Cerebellar cortex (tissue), 1 donor: ENCODE data around the gene BBS12.

Experiments used
- DNase-seq: peaks from one replicate; pipeline ENCODE4 v3.0.0-alpha.2; 2015; ENCODE audit warnings: low spot score

BBS12 gene

DNA sequence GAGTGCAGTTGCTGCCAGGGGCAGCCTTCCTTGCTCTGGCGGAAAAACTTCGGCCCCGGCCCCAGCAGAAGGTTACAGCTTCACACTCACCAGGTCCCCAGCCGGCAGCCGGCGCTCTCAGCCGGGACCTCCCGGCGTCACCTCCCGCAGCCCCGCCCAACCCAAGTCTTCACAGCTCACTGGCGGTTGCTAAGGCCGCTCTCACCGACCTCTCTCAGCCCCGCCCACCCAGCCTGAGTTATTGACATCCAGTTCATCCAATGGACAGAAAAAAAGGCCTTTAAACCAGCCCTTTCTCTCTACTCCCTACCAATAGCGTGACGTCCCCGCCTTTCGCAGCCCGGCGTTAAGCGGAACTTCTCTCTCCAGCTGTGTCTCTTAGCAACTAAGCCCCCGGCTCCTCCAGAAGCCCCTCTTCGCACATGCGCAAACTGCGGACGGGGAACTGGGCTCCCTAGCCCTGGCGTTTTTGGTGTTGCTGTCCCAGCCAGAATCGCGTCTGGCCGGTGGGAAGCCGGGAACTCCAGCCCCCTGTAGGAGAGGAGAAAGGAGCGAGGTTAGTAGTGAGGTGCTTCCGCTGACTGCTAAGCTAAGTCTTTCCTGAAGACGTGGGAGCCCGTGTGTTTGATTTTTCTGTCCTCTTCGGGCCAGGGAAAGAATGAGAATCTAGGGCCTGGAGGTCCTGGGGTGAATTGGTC is at the start of gene BBS12:
Gene BBS12 (plus strand): TSS at position 376 of the 698 bp plus-strand sequence. CDS start 9,189 bp downstream, outside the sequence.
- peak; percentile 100 for DNase-seq

DNA sequence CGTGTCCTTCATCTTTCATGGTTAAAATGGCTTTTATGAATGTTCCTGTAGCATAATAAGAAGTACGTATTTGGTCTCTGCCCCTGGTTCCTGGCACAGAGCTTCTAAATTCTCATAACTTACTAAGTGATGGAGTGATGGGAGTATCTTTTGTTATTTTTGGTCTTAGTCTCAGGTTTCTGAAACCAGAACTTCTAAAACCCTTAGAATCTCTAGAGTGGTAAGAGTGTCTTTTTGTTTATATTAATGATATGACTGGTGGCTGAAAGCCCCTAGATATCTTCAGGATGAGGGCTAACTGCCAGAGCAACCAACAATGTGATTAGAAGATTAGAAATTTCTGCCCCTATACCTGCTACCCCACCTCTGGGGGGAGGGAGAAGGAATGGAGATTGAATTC is 45.8 kb upstream of the BBS12 start:
- no peak for DNase-seq

DNA sequence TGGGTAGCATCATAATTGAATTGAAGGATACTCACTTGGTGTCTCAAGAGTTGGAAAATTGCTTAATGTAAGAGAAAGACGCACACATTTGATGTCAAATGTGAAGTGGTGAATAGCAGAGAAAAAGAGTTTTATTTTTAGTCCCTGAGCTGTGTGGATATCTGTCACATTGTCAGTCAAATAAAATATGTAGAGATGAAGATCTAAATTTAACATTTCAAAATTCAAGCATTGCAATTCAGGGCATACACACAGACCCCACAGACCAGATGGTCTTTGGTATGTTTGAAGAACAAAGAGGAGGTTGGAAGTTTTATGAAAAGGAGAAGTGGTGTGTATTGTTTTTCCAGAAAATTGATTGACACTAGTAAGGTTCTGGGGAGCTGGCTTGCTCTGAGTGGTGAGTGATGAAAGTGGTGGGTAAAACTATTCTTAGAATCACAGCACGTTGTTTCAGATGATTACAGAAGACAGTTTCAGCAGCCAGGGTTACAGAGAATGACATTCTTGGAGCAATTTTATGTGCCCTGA is 44.9 kb upstream of the BBS12 start:
- DNase-seq, result no peak

DNA sequence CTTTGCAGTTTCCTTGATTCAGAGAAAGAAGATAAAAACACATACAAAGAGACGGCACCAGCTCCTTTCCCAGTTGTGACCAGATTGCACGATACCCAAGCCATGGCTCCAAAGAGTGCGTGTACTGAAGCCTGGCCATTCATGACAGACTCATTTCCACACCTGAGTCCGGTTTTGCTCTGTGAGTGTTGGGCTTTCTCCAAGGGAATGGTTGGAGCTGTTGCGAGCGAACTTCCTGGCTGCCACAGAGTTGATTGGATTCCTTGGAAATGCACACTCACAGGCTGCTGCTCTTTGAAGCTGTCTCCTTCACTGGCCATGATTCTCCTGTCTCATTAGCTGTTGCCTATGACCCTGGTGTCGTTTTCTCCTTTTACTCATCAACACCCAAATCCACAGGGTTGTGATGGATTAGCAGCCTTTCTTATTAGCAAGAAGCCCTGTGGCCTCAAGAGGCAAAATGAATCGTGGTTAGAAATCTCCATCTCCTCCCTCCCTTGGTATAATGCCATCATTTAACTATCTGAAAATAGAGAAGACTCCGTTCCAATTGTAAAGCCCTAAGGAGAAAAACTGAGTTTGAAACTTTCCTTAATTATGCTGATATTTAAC is 43.9 kb upstream of the BBS12 start:
- DNase-seq, result no peak

DNA sequence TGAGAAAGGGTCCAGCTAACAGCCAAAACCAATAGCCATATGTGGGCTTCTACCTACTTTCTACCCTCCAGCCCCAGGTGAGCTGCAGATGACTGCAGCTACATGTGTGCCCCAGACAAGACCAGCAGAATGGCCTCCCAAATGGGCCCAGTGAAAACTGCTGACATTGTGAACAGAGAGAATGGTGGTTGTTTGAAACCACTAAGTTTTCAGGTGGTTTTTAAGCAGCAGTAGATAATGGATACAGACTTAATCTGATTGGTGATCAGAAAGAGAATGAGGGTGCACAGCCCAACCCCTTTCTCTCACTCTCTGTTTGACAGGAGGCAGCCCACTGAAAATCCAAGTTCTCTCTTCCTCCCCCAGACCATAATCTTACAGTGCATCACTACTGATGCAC is 42.5 kb upstream of the BBS12 start:
- DNase-seq, result no peak

DNA sequence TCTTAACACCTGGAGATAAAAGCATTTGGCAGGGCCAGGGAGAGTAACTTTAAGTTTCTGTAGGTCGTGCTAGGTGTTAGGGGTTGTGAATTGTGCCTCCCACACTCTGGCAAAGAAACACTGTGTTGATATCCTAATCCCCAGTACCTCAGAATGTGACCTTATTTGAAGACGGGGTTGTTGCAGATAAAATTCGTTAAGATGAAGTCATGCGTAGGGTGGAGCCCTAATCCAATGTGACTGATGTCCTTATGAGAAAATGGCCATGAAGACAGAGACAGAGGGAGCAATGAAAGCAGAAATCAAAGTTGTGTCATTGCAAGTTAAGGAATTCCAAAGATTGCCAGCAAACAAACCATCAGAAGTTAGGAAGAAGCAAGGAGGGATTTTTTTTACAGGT is 40.5 kb upstream of the BBS12 start:
- no peak for DNase-seq

DNA sequence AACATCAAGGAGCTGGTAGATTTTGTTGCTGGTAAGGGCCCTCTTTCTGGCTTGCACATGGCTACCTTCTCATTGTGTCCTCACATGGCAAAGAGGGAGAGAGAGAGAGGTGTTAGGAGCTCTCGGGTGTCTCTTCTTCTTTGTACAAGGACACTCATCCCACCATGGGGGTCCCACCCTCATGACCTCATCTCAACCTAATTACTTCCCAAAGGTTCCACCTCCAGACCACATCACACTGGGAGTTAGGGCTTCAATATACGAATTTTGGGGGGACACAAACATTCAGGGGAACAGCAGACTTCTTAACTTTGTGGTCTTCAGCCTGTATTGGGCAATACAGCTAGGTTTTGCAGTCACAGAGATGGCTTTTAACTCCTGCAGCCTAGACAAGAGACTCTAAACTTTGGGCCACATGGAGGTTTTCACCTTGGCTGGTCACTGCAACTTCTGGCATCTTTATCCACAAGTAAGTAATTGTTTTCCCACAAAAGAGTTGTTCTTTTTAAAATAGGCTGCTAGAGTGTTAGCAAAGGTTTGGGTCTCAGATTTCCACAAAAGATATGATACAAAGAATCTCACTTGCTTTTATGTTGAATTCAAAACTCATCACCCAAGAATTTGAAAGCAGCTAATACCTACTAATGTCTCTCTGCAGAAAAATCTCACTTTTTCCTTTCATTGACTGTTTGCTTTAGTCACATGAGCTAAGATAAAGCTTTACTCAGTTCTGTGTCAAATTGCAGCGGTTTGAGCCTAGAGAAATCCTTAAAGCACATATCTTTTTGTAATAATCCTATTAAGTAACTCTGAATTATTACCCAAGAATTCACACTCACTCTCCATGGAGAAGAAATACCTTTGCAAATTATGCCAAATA is 39.6 kb upstream of the BBS12 start:
- no peak for DNase-seq

DNA sequence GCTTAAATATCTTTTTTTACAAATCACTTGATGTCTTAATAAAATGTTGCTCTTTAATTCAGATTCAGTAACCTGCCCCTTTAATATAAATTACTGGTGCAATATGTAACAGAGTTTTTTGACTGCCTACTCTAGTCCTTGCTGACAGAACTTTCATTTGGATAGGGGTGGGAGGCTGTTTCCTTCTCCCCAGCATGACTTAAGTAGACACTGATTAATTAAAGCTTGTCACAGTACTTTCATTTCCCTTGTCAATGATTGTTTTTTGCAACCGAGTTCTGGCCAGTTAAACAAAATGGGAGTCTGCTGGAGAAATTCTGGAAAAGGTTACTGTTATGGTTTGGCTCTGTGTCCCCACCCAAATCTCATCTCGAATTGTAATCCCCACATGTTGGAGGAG is 37.3 kb upstream of the BBS12 start:
- no peak for DNase-seq

DNA sequence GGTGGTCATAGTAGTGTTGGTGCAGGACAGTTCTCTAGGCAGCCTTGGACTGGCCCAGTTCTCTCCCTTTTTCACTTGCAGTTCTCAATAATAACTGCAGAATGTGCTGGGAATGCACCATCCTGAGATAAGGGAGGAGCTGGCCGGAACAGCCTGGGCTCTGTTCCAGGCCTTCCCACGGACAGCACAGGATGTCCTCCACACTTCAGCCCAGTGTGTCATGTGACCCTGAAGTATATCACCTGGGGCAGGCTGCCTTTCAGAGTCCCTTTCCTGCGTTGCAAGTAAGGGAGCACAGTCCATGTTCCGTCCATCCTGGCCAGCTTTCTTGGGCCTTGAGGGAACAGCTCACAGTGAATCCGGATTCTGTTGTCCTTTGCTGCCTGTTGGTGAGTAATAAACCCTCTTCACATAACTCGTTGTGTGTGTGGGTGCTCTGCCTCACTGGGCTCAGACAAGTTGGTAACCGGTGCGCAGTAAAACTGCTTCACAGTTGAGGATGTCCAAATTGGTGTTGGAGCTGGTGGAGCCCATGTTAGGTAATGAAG is 32.3 kb upstream of the BBS12 start:
- DNase-seq, result no peak

DNA sequence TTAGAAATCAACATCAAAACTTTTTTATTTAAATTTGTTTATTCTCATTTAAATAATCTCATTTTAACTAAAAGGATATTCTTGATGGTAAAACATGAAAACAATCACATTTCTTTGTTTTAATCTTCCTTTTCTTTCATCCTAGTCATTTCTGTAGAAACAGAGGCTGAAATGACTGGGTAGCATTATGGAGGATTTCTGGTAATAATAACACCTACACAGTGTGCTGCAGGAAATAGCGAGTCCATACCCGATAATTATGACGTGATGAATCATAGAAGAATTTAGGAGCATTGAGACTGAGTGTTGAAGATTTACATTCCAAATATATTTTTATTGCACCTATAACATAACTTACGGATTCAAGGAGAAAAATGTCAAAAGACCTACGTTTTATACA is 31.4 kb upstream of the BBS12 start:
- no peak for DNase-seq

DNA sequence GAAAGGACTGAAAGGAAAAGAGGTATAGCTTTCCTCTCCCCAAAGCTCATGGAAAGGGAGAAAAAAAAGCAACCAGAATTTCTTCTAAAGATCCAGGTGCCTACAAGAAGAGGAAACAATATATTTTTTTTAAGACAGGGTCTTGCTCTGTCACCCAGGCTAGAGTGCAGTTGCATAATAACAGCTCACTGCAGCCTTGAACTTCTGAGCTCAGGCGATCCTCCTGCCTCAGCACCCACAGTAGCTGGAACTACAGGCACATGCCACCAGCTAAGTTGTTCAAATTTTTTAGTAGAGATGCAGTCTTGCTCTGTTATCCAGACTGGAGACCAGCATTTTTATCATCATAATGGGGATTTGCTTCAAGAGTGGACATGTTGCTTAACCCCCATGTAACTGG is 30.5 kb upstream of the BBS12 start:
- no peak for DNase-seq

DNA sequence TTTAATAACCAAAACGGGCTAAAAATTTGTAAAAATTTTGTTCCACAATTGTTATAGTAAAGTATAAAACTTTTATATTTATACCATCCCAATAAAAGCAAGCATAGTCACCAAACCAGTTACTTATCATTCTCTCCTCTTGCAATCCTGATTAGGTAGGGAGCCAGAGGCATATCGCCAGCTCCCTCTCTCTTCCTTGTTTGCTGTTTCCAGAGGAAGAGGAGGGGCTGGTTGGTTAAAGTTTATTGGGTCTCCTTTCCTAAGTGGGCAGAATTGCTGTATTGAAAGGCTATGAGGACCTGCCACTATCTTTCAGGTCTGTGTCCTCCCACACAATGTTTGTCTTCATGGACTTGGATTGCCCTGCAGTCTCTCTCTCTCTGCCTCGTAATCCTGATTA is 29.6 kb upstream of the BBS12 start:
- no peak for DNase-seq

DNA sequence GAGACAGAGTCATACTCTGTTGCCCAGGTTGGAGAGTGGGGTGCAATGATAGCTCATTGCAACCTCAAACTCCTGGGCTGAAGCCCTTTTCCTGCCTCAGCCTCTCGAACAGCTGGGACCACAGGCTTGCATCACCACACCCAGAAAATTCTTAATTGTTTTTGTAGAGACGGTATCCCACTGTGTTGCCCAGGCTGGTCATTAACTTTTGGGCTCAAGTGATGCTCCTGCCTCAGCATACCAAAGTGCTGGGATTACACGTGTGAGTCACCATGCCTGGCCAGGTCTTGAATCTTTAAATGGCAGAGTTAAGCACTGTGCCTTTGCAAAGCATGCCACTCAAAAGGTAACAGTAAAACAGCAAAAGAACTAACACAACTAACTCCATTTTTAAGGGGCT is 28.6 kb upstream of the BBS12 start:
- DNase-seq, result no peak

DNA sequence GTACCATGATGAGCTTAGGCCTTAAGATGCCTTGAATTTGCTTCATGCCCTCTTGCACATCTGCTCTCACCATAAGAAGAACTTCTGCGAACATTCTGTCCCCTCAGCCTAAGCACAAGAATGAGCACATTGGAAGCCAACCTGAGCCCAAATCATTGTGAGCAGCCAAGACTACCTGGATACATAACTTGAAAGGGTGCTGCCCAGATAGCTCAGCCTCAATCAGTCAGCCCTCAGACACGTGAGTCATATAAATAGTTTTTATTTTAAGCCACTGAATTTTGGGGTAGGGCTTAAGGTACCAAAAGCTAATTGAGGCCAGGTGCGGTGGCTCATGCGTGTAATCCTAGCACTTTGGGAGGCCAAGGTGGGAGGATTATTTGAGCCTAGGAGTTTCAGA is 27.5 kb upstream of the BBS12 start:
- DNase-seq, result no peak

DNA sequence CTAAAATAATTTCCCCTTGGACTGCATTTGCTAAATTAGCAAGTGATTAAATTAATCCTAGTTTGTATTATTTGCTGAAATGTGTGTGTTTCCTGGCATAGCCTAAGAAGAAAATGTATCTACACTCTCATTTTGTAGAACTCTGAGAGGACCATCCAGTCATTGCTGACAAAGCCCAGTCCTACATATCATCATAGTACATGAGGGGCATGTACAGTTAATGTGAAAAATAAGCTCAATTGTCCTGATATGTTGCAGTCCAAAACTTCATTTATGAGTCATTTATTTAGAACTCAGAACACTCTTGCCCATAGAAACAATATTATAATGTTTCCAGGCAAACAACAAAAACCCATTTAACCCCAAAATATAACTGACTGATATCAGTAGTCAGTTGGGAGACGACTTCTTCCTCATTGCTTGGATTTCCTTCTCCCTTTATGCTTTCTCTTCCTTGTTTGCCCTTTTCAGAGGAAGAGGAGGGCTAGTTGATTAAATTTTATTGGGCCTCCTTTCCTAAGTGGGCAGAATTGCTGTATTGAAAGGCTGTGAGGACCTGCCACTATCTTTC is 26.9 kb upstream of the BBS12 start:
- DNase-seq, result no peak

DNA sequence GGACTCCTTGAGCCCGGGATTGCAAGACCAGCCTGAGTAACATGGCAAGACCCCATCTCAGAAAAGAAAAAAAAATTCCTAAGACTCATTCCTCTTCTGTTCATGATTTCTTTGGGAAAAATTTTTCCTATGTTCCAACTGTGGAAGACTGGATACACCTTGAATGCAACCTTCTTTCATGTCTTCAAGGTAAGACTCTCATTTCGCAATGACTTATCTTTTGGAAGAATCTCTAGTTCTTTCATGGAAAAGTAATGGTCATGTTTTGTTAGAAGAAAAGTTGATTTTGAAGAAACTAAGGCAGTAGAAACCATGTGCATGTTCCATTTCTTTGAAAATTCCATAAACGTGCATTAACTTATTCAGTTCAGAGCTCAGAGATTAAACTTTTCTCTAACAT is 26.0 kb upstream of the BBS12 start:
- DNase-seq, result no peak

DNA sequence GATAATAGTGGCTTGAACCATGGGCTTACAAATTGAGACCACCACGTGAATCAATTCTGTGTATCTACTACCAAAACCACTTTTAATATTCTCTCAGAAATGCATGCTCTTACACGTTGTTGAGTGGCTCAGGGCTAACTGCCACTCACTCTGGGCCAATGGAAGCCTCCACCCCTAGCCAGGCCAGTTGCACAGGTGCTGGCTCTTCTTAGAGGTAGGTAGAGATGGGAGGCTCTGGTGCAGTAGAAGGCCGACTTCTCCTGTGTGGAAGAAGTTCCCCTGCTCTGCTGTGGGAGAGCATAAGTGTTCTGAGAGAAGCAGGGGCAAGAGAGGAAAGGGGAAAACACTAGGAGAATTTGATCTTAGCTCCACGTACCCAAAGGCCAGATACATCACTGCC is 25.0 kb upstream of the BBS12 start:
- no peak for DNase-seq

DNA sequence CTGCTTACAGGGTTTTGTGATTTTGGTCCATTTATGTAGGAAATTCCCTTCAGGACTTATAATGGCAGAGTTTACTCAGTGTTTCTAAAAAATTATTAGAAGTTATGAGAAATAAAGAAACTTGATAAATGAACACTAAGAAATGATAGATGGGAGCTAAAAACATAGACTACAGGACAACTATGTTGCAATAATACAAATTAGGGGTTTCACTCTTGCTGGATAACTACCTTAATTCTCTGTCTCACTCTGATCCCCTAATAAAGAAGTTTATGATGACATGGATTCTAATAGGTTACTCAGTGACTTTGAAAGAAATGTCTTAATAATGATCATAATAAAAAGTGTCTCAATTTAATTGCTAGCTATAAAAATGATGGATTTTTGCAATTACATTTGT is 23.3 kb upstream of the BBS12 start:
- no peak for DNase-seq

DNA sequence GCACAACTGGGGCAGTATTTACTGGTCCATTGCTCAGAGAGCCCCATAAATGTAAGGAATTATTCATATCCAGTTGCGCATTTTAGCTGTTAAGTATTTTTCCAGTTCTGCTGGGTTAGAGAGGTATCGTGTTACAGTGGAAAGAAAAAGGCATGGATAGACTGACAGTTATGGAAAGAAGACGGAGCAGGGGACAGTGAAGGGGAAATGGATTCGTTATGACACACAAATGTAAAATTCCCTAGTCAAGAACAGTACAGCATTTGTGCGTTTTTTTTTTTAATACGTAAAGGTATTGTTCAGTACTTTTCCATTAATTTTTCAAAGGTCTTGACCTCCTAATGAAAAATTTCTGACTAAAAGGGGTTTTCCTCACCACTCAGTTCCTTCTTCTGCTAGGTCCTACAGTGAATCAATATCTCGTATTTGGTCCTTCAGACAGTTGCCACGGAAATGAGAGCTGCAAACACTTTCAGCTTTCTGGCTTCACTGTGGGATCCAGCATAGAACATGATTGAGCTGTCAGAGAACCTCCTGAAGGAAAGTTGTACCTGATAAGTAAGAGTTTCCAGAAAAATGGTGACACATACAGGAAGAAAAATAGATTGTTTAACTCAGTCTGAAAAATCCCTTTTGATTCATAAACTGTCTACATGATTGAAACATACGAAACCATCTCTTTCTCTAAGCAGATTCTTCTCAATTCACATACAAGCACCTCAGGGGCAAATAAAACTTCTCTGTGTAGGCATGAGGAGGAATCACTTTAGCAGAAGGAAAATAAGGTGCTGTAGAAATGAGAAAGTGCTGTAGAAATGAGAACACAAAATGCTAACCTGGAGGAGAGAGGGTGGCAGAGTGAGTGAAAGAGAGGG is 21.8 kb upstream of the BBS12 start:
- no peak for DNase-seq

DNA sequence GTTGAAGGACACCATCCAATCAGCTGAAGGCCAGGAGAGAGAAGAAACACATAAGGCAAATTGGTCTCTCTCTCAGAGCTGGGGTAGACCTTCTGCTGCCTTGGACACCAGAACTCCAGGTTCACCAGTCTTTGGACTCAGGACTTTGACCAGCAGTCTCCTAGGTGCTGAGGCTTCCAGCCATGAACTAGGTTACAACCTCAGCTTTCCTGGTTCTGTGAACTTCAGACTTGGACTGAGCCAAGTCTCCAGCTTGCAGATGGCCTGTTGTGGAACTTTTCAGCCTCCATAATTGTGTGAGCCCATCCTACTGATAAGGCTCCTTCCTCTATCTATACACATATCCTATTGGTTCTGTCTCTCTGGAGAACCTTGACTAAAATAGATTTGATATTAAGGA is 20.6 kb upstream of the BBS12 start:
- DNase-seq, result no peak

DNA sequence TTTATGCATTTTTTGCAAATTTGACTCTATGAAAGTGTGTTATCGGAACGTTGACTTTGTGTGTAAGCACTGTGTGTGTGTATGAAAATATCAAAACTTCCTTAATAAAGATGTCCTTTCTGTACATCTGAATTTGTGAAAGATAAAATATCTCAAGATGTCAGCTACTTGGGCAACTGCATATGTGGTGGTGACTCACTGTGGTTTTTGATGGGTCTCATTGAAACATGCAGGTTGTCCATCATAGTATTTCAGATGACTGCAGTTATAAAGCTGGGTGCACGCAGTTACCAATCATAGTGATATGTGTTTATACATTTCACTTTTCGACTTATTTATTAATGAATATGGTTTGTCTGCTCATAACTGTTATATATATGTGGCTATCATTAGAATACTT is 19.7 kb upstream of the BBS12 start:
- DNase-seq, result no peak
